Measurements from ENCODE around the gene NPR1. TPM values are rescaled to one million over a fixed set of nuclear protein-coding genes. Genes with fewer than 3 reads are reported as not detected.

NPR1 gene
- total and polyA plus RNA-seq, 2 of the 4 experiments (the other 2 are of a cell fraction): 0.02 TPM; not detected in 1

GRCh38 chr1:153655333-153655732 lies 23.2 kb upstream of the NPR1 start:
- no TSS peak for BruUV-seq (replicated peaks)
- no CpG with 5 or more reads among the region's 3 CpGs for WGBS, 2 experiments (ENCODE audit: extremely low coverage in 2 of 2, insufficient read length in 1 of 2)
- ATAC-seq (ENCODE audit: low read depth): no peak

More at GRCh38 chr1:153655333-153655732, 23.2 kb upstream of the NPR1 start:
- no peak overlapping the region for H2BK20ac ChIP-seq (ENCODE audit: low read depth, low read length)
- no peak overlapping the region for H3K14ac ChIP-seq (replicated peaks; ENCODE audit: low read depth, low read length)
- no peak overlapping the region for H3K27ac ChIP-seq (ENCODE audit: insufficient read depth, low read length)
- H3K9ac ChIP-seq (ENCODE audit: low read depth, low read length): no peak overlapping the region
- H2AFZ ChIP-seq (replicated peaks; ENCODE audit: low read length, poor library complexity): no peak overlapping the region
- no peak overlapping the region for H3K18ac ChIP-seq (ENCODE audit: low read depth, low read length)
- POLR2A ChIA-PET (ENCODE audit: unreplicated experiment): interaction anchor here (0.7 kb wide), 1 partner anchor 87 kb away, joined by 8 read pairs; no protein-coding TSS in a partner anchor
- H2AK9ac ChIP-seq (replicated peaks; ENCODE audit: low read depth, low read length, poor library complexity): no peak overlapping the region
- H3K4me3 ChIP-seq (ENCODE audit: insufficient read depth, low read depth, low read length): no peak overlapping the region
- no peaks in the 10 kb centered on the region for H4K20me1 ChIP-seq (ENCODE audit: insufficient read depth, low read length)
- no peak overlapping the region for H4K91ac ChIP-seq (ENCODE audit: insufficient read depth, low read depth, low read length)
- no peak overlapping the region for H3K23ac ChIP-seq (ENCODE audit: low read depth, low read length)
- H3K4me1 ChIP-seq (ENCODE audit: control insufficient read depth, insufficient read depth, low read length): peaks cover 9% of the 10 kb centered on the region
- CTCF ChIA-PET: no interaction called here
- H3K9me3 ChIP-seq (ENCODE audit: control insufficient read depth, insufficient read depth, low read length): no peaks in the 10 kb centered on the region
- H3K36me3 ChIP-seq (ENCODE audit: control insufficient read depth, insufficient read depth, low read length): no peaks in the 10 kb centered on the region
- no peak overlapping the region for H4K5ac ChIP-seq (ENCODE audit: low read depth, low read length)
- no peak overlapping the region for H3K56ac ChIP-seq (ENCODE audit: extremely low read depth, insufficient read depth, low read length)
- no peak overlapping the region for H2BK5ac ChIP-seq (ENCODE audit: low read depth, low read length, poor library complexity, severe bottlenecking)
- no peaks in the 10 kb centered on the region for H3K27me3 ChIP-seq (ENCODE audit: control insufficient read depth, insufficient read depth, low read length)
- no peak overlapping the region for H3K4me2 ChIP-seq (ENCODE audit: low read depth, low read length)
- peaks cover 6% of the 10 kb centered on the region; the same call in 1 of the 2 replicates for H3K9me1 ChIP-seq (ENCODE audit: insufficient read depth, low read length)
- no peak overlapping the region for H3K4ac ChIP-seq (ENCODE audit: low read depth, low read length)
- TF ChIP-seq RAD21 (IDR thresholded peaks at IDR 0.05; ENCODE audit: low read length) (no peak), MAZ (IDR thresholded peaks at IDR 0.05; ENCODE audit: borderline replicate concordance, low read depth, low read length) (no peak), ELK1 (IDR thresholded peaks at IDR 0.05; ENCODE audit: borderline replicate concordance, low read depth, low read length) (no peak), RFX5 (IDR thresholded peaks at IDR 0.05; ENCODE audit: low read depth, low read length) (no peak), MXI1 (IDR thresholded peaks at IDR 0.05; ENCODE audit: borderline replicate concordance, low read depth, low read length) (no peak)
- DNase-seq: no peak
- no peak overlapping the region for H2BK120ac ChIP-seq (ENCODE audit: low read depth, low read length)
- H3K79me1 ChIP-seq (ENCODE audit: low read depth in 1 of 2, low read length in 2 of 2): peaks cover 3 to 14% of the 10 kb centered on the region in 2 experiments; a peak in 3 of 4 replicates
- no peak overlapping the region for H4K8ac ChIP-seq (ENCODE audit: low read depth in 2 of 2, low read length in 2 of 2)
- H2BK15ac ChIP-seq (ENCODE audit: low read depth, low read length): no peak overlapping the region
- intact Hi-C loops (cut with micrococcal nuclease) (no loop called here), in situ Hi-C loops (cut with MboI; ENCODE audit: low sequenced_read_pairs) (no loop called here), dilution Hi-C loops (cut with HindIII; ENCODE audit: low sequenced_read_pairs, unreplicated experiment) (no loop called here)
- H2AK5ac ChIP-seq (ENCODE audit: low read depth, low read length): no peak overlapping the region
